H1 (cell line): ENCODE measurements around the gene IQCK. TPM values are rescaled to one million over a fixed set of nuclear protein-coding genes. Genes with fewer than 3 reads are reported as not detected.

ENCODE experiments used
- CTCF ChIA-PET: fragments of 300-600 bp; sonication (Branson Sonifier 250); formaldehyde crosslinking; loops from one replicate; lab custom pipeline; 2021; ENCODE audit not compliant: partially characterized antibody; lab: Charles Lee
- POLR2A ChIA-PET: fragments of 300-600 bp; sonication (Branson Sonifier 250); formaldehyde crosslinking; loops from one replicate; lab custom pipeline; 2021; ENCODE audit warnings: inconsistent platforms; ENCODE audit not compliant: partially characterized antibody; lab: Charles Lee
- DNase-seq, 2 experiments: peaks; one replicate each; pipeline versions ENCODE4 v3.0.0 to v3.0.0-alpha.2; 2010 to 2022; ENCODE audit warnings: low spot score in 2 of 2, low read depth in 1 of 2, mixed read lengths in 1 of 2
- FAIRE-seq: peaks from 2 replicates; lab custom pipeline; 2011; peaks lifted over from hg19 to GRCh38; lab: Jason Lieb, UNC
- H2AFZ ChIP-seq: 2 replicates; pipeline ENCODE4 v1.8.1; 2012; ENCODE audit warnings: low read length, inconsistent platforms
- H2AK5ac ChIP-seq: 2 replicates; pipeline ENCODE4 v1.6.1; 2013; ENCODE audit warnings: low read depth, low read length
- H2BK120ac ChIP-seq: replicated peaks from 2 replicates; pipeline ENCODE3; 2013; ENCODE audit warnings: low read depth, low read length, inconsistent platforms
- H2BK12ac ChIP-seq: 2 replicates; pipeline ENCODE4 v1.6.1; 2013; ENCODE audit warnings: low read depth, low read length
- H2BK15ac ChIP-seq: 2 replicates; pipeline ENCODE4 v1.6.1; 2013; ENCODE audit warnings: low read length
- H2BK20ac ChIP-seq: 2 replicates; pipeline ENCODE4 v1.6.1; 2013; ENCODE audit warnings: low read length
- H2BK5ac ChIP-seq: 2 replicates; pipeline ENCODE4 v1.6.1; 2013; ENCODE audit warnings: low read depth, low read length
- H3K14ac ChIP-seq: 2 replicates; pipeline ENCODE4 v1.6.1; 2013; ENCODE audit warnings: inconsistent platforms; ENCODE audit not compliant: insufficient read length
- H3K18ac ChIP-seq: 2 replicates; pipeline ENCODE4 v1.6.1; 2013; ENCODE audit warnings: low read length; ENCODE audit errors: extremely low read depth
- H3K23ac ChIP-seq: 2 replicates; pipeline ENCODE4 v1.6.1; 2013; ENCODE audit warnings: inconsistent platforms; ENCODE audit not compliant: insufficient read length
- H3K23me2 ChIP-seq: 2 replicates; pipeline ENCODE4 v1.6.1; 2013; ENCODE audit warnings: low read depth, low read length
- H3K27ac ChIP-seq: 2 replicates; pipeline ENCODE4 v1.6.1; 2011; ENCODE audit warnings: low read depth, low read length, inconsistent platforms
- H3K27me3 ChIP-seq, 4 experiments: replicated peaks in 1 of 4; 1 replicate in 1 of 4; 2 replicates in 3 of 4; pipeline versions ENCODE4 v1.6.1 to v1.8.1; 2011 to 2013; ENCODE audit warnings: low read length in 3 of 4, mild to moderate bottlenecking in 3 of 4, inconsistent platforms in 2 of 4, mixed read lengths in 2 of 4, moderate library complexity in 1 of 4; ENCODE audit not compliant: control insufficient read depth in 3 of 4, insufficient read depth in 3 of 4; ENCODE audit errors: extremely low read depth in 1 of 4
- H3K36me3 ChIP-seq, 4 experiments: 2 replicates each; pipeline versions ENCODE4 v1.6.1 to v1.8.1; 2011 to 2013; ENCODE audit warnings: mild to moderate bottlenecking in 4 of 4, low read length in 3 of 4, moderate library complexity in 2 of 4, control low read depth in 1 of 4, inconsistent platforms in 1 of 4; ENCODE audit not compliant: insufficient read depth in 4 of 4, control insufficient read depth in 2 of 4
- H3K4ac ChIP-seq: replicated peaks from 2 replicates; pipeline ENCODE3; 2013; ENCODE audit warnings: low read length, low read depth, mixed read lengths, inconsistent platforms; ENCODE audit not compliant: insufficient read length
- H3K4me1 ChIP-seq, 4 experiments: replicated peaks in 1 of 4; 1 replicate in 1 of 4; 2 replicates in 3 of 4; pipeline versions ENCODE4 v1.6.1 to v1.8.1; 2011 to 2013; ENCODE audit warnings: low read length in 3 of 4, inconsistent platforms in 2 of 4, mixed read lengths in 1 of 4; ENCODE audit not compliant: insufficient read depth in 4 of 4, control insufficient read depth in 3 of 4
- H3K4me2 ChIP-seq, 2 experiments: 2 replicates each; pipeline versions ENCODE4 v1.6.1 to v1.8.1; 2011 to 2013; ENCODE audit warnings: low read depth in 2 of 2, low read length in 2 of 2, control low read depth in 1 of 2, inconsistent platforms in 1 of 2, mild to moderate bottlenecking in 1 of 2; ENCODE audit not compliant: insufficient read depth in 1 of 2
- H3K4me3 ChIP-seq, 4 experiments: fragments of 200-600, 300-600 bp in 1 of 4; sonication (generic), shearing (Covaris generic), sonication (Bioruptor Twin) in 1 of 4; 2 replicates each; pipeline versions ENCODE4 v1.5.1 to v1.8.1; 2011 to 2016; ENCODE audit warnings: low read length in 4 of 4, low read depth in 3 of 4, control low read depth in 2 of 4, inconsistent platforms in 2 of 4, mild to moderate bottlenecking in 2 of 4, mixed read lengths in 1 of 4, moderate library complexity in 1 of 4; ENCODE audit not compliant: insufficient read depth in 2 of 4; ENCODE audit errors: extremely low read depth in 1 of 4
- H3K56ac ChIP-seq: replicated peaks from 2 replicates; pipeline ENCODE3; 2013; ENCODE audit warnings: low read depth, mild to moderate bottlenecking, mixed read lengths, low read length, inconsistent platforms; ENCODE audit not compliant: insufficient read length
- H3K79me1 ChIP-seq: 2 replicates; pipeline ENCODE4 v1.6.1; 2013; ENCODE audit warnings: low read depth, low read length, control low read depth
- H3K79me2 ChIP-seq, 2 experiments: 2 replicates each; pipeline versions ENCODE4 v1.6.1 to v1.8.1; 2012 to 2013; ENCODE audit warnings: low read length in 2 of 2, mild to moderate bottlenecking in 2 of 2, inconsistent platforms in 1 of 2; ENCODE audit not compliant: insufficient read depth in 2 of 2, control insufficient read depth in 1 of 2
- H3K9ac ChIP-seq, 4 experiments: replicated peaks in 1 of 4; 1 replicate in 1 of 4; 2 replicates in 3 of 4; pipeline versions ENCODE4 v1.6.1 to v1.8.1; 2011 to 2013; ENCODE audit warnings: low read depth in 3 of 4, low read length in 3 of 4, control low read depth in 2 of 4, mild to moderate bottlenecking in 2 of 4, moderate library complexity in 2 of 4, inconsistent platforms in 1 of 4; ENCODE audit errors: extremely low read depth in 1 of 4
- H3K9me3 ChIP-seq, 2 experiments: 2 replicates each; pipeline versions ENCODE4 v1.6.1 to v1.8.1; 2012 to 2013; ENCODE audit warnings: mild to moderate bottlenecking in 2 of 2, moderate library complexity in 2 of 2, control low read depth in 1 of 2, inconsistent platforms in 1 of 2, low read depth in 1 of 2, low read length in 1 of 2, mixed read lengths in 1 of 2; ENCODE audit not compliant: insufficient read depth in 2 of 2
- H4K20me1 ChIP-seq, 2 experiments: replicated peaks in 1 of 2; 2 replicates each; pipeline versions ENCODE3 to v1.8.1; 2011 to 2013; ENCODE audit warnings: inconsistent platforms in 2 of 2, low read length in 2 of 2, mild to moderate bottlenecking in 1 of 2; ENCODE audit not compliant: insufficient read depth in 2 of 2, control insufficient read depth in 1 of 2
- H4K5ac ChIP-seq: 2 replicates; pipeline ENCODE4 v1.6.1; 2013; ENCODE audit warnings: low read length, low read depth, mixed read lengths, inconsistent platforms; ENCODE audit not compliant: insufficient read length
- H4K8ac ChIP-seq: 2 replicates; pipeline ENCODE4 v1.8.0; 2013; ENCODE audit warnings: mild to moderate bottlenecking, moderate library complexity, low read length, inconsistent platforms; ENCODE audit not compliant: insufficient read depth; ENCODE audit errors: extremely low read depth
- H4K91ac ChIP-seq: replicated peaks from 2 replicates; pipeline ENCODE3; 2013; ENCODE audit warnings: low read length, mixed read lengths, inconsistent platforms; ENCODE audit not compliant: insufficient read length
- POU5F1 ChIP-seq: IDR thresholded peaks from 2 replicates; pipeline ENCODE4 v1.6.1; 2011; ENCODE audit warnings: low read depth, mild to moderate bottlenecking, low read length, moderate library complexity
- RAD21 ChIP-seq, 2 experiments: IDR thresholded peaks in 1 of 2; conservative IDR thresholded peaks in 1 of 2; 2 replicates each; pipeline ENCODE4 v1.6.1; 2011; ENCODE audit warnings: low read depth in 2 of 2, low read length in 2 of 2, improper control_type of control experiment in 1 of 2, inconsistent platforms in 1 of 2, mild to moderate bottlenecking in 1 of 2, moderate library complexity in 1 of 2
- WGBS, 2 experiments: shearing (Covaris generic) in 1 of 2; methylation state at CpG; one replicate each; pipeline versions ENCODE4 v1.1.6 to v1.1.7; 2013 to 2015; ENCODE audit warnings: low lambda C conversion rate in 2 of 2, mixed read lengths in 2 of 2, inconsistent platforms in 1 of 2, low coverage in 1 of 2, missing lambda C conversion rate in 1 of 2; ENCODE audit not compliant: insufficient replicate concordance in 2 of 2, insufficient coverage in 1 of 2, insufficient read length in 1 of 2; ENCODE audit errors: extremely low coverage in 1 of 2, missing lambda C conversion rate in 1 of 2; 5-methylcytosine and 5-hydroxymethylcytosine counted together
- polyA plus RNA-seq, 7 experiments: library from polyadenylated mRNA; depleted of rRNA in 3 of 7; stranded (reverse) in 5 of 7; unstranded in 2 of 7; fragments of >200 nt in 5 of 7; fragments of 200-250 nt in 2 of 7; gene quantifications; 1 replicate in 5 of 7; 2 replicates in 1 of 7; 4 replicates in 1 of 7; pipeline versions ENCODE4 v1.2.1 to v1.2.3, GENCODE V29; 2011 to 2013; ENCODE audit warnings: missing spikeins in 2 of 7, mixed read lengths in 2 of 7
- total RNA-seq: library from RNA; stranded (reverse); fragmentation: NEBNext Ultra II Directional; extraction: Animal tissue kit (Norgen Biotek cat#: 25700); gene quantifications from 2 replicates; pipeline ENCODE4 v1.2.1, GENCODE V29; 2021
- TF ChIP-seq, protein P1 (sequence below), 3 experiments: IDR thresholded peaks; 1 replicate in 2 of 3; 2 replicates in 1 of 3; pipeline versions ENCODE4 v1.5.1 to v1.6.1; 2011; ENCODE audit warnings: low read length in 3 of 3, mild to moderate bottlenecking in 3 of 3, inconsistent platforms in 2 of 3, low read depth in 1 of 3, moderate library complexity in 1 of 3; ENCODE audit not compliant: insufficient read depth in 1 of 3; ENCODE audit errors: control extremely low read depth in 1 of 3

IQCK gene
- total and polyA plus RNA-seq, 2 of the 8 experiments (the other 6 are each of a cell fraction or from before 2014, with no cell fraction given), result 6.2 to 9.3 TPM

DNA sequence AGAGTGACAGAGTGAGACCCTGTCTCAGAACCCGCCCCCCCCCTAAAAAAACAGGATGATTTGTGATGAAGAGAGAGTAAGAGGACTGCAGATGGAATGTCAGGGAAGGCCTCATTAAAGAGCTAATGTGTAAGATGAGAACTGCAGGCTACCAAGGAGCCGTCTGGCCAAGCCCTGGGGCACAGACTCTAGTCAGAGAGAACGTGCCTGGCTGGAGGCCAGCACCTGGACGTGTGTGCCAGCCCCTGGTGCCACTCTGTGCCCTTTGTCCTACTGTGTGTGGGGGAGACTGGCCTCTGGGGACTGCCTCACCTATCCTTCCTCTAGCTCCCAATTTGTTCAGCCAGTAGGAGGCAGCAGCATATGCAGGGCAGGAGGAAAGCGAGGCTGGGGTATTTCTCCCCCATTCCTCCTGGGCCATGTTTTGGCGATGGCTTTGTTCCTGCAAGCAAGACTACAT is 37.2 kb upstream of the IQCK start:
- DNase-seq, result peak in 1 of 2 experiments; percentile 61
- CTCF ChIA-PET, result interaction anchor here (0.7 to 1.7 kb wide), 22 partner anchors 9 to 380 kb away, joined by 3 to 7 read pairs (median 4); no protein-coding TSS in a partner anchor

More for the DNA sequence above, 37.2 kb upstream of the IQCK start:
- Histone ChIP-seq H2BK5ac (no peak overlapping the region), H3K9ac (no peak overlapping the region), H3K27me3 (no peaks in the 10 kb centered on the region), H3K18ac (no peak overlapping the region), H2AFZ (no peak overlapping the region), H4K8ac (no peak overlapping the region), H3K14ac (no peak overlapping the region), H3K79me2 (no peaks in the 10 kb centered on the region), H3K23ac (no peak overlapping the region), H2BK20ac (no peak overlapping the region), H4K20me1 (no peaks in the 10 kb centered on the region), H2BK12ac (no peak overlapping the region), H2AK5ac (no peak overlapping the region), H4K91ac (no peak overlapping the region), H3K9me3 (peaks cover 0 to 8% of the 10 kb centered on the region in 2 experiments; a peak in 2 of 4 replicates), H2BK15ac (no peak overlapping the region), H4K5ac (no peak overlapping the region), H3K4me2 (no peak overlapping the region), H3K36me3 (peaks cover 4 to 27% (median 16%) of the 10 kb centered on the region in 4 experiments), H3K23me2 (no peaks in the 10 kb centered on the region), H3K4me1 (no peaks in the 10 kb centered on the region), H3K4me3 (no peak overlapping the region), H3K27ac (no peak overlapping the region), H3K4ac (no peak overlapping the region), H3K56ac (no peak overlapping the region), H3K79me1 (no peaks in the 10 kb centered on the region), H2BK120ac (no peak overlapping the region)
- POLR2A ChIA-PET, result interaction anchor here (0.7 to 3.4 kb wide), 8 partner anchors 10 to 206 kb away, joined by 3 to 12 read pairs (median 4); no protein-coding TSS in a partner anchor
- FAIRE-seq, result no peak
- 82% methylated on average over 6 of the region's 6 CpGs; no CpG with 5 or more reads in 1 of the 2 experiments for WGBS, 2 experiments
- TF ChIP-seq, protein P1, sequence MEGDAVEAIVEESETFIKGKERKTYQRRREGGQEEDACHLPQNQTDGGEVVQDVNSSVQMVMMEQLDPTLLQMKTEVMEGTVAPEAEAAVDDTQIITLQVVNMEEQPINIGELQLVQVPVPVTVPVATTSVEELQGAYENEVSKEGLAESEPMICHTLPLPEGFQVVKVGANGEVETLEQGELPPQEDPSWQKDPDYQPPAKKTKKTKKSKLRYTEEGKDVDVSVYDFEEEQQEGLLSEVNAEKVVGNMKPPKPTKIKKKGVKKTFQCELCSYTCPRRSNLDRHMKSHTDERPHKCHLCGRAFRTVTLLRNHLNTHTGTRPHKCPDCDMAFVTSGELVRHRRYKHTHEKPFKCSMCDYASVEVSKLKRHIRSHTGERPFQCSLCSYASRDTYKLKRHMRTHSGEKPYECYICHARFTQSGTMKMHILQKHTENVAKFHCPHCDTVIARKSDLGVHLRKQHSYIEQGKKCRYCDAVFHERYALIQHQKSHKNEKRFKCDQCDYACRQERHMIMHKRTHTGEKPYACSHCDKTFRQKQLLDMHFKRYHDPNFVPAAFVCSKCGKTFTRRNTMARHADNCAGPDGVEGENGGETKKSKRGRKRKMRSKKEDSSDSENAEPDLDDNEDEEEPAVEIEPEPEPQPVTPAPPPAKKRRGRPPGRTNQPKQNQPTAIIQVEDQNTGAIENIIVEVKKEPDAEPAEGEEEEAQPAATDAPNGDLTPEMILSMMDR (IDR thresholded peaks at IDR 0.05; ENCODE audit: control extremely low read depth in 1 of 3, insufficient read depth in 1 of 3, low read depth in 1 of 3, low read length in 3 of 3), result peak; percentile 64 to 76 (median 70)
- peak; percentile 66 to 69 for TF ChIP-seq RAD21 (IDR thresholded peaks at IDR 0.05 in 1 of 2, conservative IDR thresholded peaks at IDR 0.05 in 1 of 2; ENCODE audit: low read depth in 2 of 2, low read length in 2 of 2)
- no peak for TF ChIP-seq POU5F1
